Erythroblast (primary cell): ENCODE measurements around the gene DAB2IP.

Source experiments
- DNase-seq, 2 experiments: peaks; one replicate each; lab custom pipeline; 2025; lab: John Stamatoyannopoulos, UW
- GATA1 ChIP-seq: IDR thresholded peaks from 2 replicates; pipeline ENCODE4 v1.6.1; 2011; ENCODE audit warnings: low read depth, mild to moderate bottlenecking, control low read depth, low read length, moderate library complexity
- POLR2A ChIP-seq: IDR thresholded peaks from 2 replicates; pipeline ENCODE4 v1.6.1; 2011; ENCODE audit warnings: mild to moderate bottlenecking, low read length

Gene DAB2IP

DNA sequence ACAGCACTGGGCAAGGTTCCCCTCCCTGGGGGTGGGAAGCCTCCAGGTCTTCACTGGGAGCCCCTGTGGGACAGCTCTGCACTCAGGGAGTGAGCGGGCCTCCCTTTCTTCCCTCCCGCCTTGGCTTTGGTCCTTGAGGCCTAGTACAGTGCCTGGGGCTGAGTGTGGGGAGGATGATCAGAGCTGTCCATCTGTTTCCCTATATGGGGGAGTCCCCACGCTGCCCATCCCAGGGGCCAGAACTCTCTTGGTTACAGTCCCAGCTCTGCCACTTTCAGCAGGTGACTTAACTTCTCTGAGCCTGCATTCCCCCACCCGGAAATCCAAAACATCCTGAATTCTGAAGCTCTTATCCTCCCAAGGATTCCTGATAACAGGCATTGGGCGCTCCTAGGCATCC, 42.6 kb downstream of the DAB2IP start:
- no peak for DNase-seq

DNA sequence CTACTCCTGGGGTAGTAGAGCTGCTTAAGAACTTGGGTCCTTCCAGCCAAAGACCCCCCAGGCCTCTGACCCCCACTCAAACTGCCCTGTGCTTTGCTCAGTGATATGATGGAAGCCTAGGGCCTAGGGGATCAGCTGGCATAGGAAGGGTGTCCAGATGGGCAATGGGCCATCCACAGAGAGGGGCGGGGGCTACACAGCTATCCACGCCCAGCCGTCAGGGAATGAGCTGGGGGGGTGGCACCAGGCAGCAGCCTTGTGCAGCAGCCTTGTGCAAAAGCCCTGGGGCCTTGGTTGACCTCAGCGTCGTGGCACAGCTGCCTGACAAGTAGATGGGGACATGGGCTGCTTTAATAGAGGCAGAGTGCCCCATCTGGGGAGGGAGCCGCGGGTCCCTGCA, 43.2 kb downstream of the DAB2IP start:
- no peak for DNase-seq
- TF ChIP-seq POLR2A (no peak), GATA1 (no peak)

More for the DNA sequence above, 42.6 kb downstream of the DAB2IP start:
- TF ChIP-seq GATA1, result no peak

DNA sequence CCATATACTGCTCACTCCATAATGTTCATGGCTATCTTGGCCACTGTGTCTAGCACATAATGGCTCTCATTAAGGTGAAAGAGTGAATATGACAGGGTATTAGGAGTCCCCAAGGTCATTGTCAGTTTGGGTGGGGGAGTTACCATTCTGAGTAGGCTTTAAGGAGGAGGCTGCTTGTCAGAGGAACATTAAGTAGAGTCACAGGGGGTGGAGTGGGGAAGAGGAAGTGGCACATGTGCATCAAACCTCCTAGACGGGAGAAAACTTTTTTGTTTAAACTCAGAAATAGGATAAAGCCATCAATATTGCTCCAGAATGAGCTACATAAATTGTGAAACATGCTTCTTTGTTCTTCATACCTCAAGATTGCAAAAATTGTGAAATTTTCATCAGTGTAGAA, 45.5 kb downstream of the DAB2IP start:
- no peak for DNase-seq
- no peak for TF ChIP-seq POLR2A
- TF ChIP-seq GATA1, result no peak

DNA sequence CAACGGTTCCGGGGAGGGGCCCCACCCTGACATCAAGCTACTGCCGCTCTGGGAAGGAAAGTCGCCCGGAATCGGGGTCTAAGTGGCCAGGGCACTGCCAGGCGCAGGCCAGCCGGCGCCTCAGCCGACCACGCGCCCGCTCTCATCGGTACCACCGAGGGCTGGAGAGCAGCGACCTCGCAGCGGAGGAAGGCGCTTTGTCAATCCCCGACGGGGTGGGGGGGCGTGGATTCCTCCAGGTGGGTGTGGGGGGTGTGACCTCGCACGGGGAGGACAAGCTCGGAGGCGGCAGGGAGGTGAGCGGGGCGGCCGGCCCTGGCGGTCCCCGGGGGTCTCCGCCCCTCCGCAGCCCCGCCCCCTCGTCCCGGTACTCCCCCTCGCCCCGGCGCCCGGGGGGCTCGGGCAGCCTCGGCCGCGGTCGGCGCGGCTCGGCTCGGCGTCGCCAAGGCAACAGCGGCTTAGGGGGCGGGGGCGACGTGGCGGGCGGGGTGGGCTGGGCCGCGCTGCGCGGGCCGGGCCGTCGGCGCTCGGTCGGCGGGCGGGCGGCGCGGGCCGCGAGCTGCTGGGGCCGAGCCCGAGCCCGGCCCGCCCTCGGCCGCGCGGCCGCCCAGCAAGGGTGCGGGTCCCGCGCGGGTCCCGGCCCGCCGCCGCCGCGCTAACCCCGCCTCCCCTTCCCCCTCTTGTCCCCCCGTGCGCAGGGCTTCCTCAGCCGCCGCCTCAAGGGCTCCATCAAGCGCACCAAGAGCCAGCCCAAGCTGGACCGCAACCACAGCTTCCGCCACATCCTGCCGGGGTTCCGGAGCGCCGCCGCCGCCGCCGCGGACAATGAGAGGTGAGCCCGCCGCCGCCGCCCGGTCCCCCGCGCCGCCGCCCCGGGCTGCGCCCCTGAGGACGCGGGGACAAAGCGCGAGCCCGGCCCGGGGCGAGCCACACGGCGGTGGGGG, 47.5 kb downstream of the DAB2IP start:
- DNase-seq, result no peak
- TF ChIP-seq POLR2A (no peak), GATA1 (no peak)

DNA sequence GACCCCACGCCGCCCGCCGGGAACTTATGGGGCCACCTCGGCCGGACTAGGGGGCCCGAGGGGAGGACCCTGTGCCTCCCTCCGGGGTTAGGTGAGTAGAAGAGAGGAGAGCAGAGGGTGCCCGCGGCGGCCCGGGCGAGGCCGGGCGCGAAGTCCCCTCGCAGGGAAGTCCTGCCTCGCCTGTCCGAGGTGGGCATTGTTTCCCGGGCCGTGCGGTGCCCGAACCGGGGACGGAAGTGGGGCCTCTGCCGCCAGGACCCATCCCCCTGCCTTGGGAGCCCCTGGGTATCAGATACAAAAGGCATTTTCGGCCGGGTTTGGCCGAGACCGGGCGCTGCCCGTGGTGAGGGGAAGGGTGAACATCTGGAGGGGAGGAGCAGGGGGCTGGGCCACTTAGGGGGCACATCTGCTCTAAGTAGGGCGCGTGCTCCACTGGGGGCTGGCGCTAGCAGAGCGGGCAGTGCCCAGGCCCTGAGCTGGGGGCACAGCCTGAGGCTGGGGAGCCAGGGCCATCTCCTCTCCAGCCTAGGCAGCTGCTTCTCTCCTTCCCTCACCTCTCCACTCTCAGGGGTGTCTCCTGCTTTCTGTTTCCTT, 48.2 kb downstream of the DAB2IP start:
- no peak for TF ChIP-seq POLR2A
- no peak for TF ChIP-seq GATA1
- no peak for DNase-seq

DNA sequence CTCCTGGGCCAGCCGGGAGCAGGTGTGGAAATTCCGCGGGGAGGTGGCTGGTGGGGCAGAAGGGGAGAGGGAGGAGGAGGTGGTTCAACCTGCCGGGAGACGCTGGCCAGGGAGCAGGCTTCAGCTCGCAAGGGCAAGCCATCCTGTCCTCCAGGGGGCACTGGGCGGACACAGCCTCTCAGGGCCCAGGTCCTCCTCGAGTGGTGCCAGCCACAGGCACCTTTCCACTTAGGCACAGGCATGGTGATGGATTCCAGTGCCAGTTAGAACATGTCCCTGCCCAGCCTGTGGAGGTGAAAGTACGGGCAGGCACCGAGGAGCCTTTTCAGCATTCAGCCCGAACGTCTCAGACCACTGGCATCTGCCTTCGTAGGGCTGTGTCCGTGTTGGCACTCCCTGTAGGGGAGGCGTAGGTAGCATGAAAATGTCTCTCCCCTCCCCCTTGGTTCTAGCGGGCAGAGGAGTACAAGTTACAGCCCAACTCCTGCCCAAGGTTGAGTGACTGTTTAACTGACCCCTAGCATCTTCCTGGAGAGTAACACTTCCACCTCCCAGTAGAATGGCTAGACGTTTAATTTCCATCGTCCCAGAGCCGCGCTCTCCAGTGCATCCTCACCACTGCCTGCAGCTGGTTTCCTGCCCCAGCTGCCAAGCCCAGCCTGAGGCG, 48.9 kb downstream of the DAB2IP start:
- DNase-seq, result no peak
- TF ChIP-seq GATA1 (no peak), POLR2A (no peak)

DNA sequence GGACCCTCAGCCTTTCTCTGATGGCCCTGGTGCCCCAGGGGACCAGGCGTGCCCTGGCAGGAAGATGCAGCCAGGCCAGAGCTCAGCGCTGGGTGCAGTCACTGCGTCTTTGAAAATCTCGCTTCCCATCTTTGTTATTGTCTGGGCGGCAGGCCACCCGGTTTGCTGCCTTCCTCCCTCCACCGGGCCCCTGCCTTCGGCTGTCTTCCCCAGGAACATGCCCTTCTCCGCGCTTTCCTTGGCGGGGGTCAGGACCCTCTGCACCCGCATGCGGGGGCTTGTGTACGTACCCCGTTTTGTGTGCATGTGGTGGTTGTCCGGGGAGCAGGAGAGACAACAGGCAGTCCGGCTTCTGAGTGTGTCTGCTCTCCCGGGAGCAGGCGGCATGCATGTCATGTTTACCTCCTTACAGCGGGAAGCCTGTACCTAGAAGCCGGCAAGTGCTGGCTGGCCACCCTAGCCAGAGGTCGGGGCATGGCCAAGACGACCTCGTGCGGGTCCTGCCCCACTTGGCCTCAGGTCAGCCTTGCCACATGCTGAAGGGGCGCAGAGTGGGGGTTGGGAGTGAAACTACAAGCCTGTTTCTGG, 49.5 kb downstream of the DAB2IP start:
- no peak for DNase-seq
- TF ChIP-seq GATA1 (no peak), POLR2A (no peak)

DNA sequence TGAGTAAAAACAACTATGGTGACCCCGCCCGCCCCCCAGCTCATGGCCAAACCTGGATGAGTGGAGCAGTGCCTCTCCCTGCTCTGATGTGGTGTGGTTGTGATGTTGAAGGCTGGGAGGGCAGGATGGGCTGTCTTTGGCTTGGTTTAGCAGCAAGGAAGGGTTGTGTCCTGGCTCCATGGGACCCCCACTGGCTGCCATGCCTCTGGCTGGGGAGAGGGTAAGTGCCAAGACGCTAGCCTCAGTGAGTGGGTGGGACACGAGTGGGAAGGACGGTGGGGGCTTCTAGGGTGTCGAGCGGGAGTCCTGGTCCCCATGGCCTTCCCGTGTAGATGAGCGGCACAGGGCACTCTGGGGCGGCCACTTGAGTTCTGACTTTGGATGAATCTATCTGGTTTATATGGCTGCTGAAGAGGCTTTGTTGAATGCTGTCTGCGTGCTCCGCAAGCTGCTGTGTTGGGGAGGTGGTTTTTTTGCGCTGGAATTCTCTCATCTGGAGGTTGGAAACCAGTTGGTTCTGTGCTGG, 50.4 kb downstream of the DAB2IP start:
- TF ChIP-seq POLR2A (no peak), GATA1 (no peak)
- no peak for DNase-seq

DNA sequence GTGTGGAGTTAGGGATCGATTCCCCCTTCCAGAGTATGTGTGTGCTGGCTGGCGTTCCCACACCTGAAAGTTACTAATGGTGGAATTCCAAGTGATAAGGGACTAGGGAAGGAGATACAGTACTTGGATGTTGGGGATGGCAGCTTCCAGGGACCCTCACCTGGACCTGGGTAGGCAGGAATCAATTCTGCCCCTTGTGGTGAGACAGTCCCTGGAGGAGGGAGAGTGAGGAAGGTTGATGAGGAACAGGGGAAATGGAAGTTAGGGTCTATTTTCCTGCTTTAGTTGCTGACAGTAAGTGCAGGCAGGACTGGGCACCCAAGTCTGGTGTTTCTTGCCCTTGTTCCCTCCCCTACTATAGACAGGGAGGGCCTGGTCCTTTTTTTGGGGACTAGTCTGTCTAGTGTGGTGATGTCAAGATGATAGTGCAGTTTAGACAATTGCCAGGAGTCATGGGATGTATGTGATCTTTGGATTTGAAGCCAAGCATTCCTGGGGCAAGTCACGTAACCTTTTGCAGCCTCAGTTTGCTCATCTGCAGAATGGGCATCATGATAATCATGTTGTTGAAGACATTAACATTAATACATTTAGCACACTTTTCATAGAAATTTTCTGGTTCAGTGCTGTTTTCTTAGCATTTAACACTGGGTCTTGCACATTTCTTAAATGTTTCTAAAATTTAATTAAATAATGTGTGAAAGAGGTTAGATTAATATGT, 51.7 kb downstream of the DAB2IP start:
- TF ChIP-seq POLR2A, result no peak
- no peak for TF ChIP-seq GATA1
- DNase-seq, result no peak

DNA sequence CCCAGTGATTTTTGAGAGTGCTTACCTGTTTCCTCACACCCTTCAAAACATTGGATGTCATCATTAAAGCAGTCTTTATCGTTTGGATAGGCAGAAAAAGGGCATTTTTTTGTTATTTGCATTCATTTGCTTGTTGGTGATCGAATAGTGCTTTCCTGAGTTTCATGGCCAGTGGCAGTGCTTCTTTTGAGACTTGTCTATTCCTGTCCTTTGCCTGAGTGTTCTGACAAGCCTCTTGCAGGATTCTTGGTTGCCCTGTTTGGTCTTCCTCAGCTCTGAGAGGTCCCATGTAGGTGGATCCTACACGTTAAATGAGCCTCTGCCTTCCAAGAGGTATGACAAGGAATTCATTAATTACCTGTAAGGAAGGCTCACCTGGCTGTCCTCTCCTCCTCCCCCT, 52.8 kb downstream of the DAB2IP start:
- TF ChIP-seq POLR2A, result no peak
- TF ChIP-seq GATA1, result no peak
- DNase-seq, result no peak

DNA sequence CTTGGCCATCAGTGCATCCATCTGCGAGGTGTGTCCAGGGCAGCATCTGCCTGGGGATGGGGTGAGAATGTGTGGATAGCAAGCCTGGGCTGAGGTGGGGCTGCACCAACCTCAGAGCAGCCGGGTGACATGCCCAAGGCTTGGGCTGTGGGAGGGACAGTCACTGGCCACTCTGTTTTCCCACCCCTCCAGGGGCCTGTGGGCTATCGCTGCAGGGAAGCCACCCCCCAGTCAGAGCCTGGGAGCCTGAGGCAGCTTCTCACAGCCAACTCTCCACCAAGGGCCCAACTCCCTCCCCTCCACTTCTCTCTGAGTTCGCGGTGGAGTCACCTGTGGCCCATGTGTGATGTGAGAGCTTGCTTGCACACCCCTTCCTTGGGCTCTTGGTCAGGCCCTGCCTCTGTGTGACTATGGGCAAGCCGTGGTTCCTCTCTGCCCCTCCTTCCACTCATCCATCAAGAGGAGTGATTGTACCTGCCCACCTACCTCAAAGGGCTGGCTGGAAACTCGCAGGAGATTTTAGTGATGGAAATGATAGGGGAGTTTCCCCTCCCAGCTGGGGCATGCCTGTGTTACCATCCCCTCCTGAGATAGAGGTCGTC, 54.8 kb downstream of the DAB2IP start:
- TF ChIP-seq POLR2A, result no peak
- no peak for TF ChIP-seq GATA1
- no peak for DNase-seq

DNA sequence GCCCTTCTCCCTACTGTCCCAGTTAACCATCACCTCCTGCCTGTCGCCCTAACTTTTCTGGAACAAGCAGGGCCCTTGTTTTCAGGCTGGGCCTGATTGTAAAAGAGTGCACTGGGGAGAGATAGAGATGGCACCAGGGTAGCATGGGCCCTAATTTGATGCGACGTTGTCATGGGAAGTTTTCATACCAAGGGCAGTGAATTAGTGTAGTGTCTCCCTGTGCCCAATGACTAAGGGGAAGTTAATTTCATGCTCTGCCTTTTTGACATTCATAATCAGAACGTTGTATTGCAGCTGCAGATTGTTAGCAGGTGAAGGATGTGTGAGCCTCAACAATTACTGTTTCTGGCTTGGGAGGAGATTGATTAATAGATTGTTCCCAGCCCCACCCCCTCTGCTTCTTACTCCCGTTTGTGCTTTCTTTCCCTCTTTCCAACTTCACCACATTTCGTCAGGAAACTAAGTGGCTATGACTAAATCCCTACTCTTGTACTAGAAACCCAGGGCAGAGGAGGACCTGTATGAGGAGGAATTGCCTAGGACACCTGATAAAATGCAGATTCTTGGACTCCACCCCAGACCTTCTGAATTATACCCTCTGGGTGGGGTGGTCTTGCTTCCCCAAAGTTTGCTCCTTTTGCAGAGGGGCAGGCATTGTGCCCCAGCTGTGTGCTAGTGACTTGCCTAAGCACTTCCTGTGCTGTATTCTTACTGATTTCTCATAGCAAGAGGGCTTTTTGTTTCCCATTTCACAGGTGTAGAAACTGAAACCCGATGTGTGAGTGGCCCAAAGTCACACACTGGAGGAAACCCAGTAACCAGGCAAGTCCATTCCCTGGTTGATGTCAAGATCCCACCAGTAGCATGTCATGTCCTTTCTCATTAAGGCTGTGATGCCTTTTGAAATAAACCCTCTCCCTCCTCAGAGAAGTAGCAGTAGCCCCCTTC, 56.3 kb downstream of the DAB2IP start:
- no peak for TF ChIP-seq POLR2A
- TF ChIP-seq GATA1, result no peak
- DNase-seq, result no peak
